ENCODE results near the gene COQ8B.
A peak's percentile ranks its signal among the peaks of the same experiment; 100 is the strongest.
"Not testable (repeated sequence)": the region's sequence is repeated elsewhere in the genome, so short reads cannot be mapped to it uniquely, and the experiment has no call there.

COQ8B gene

DNA sequence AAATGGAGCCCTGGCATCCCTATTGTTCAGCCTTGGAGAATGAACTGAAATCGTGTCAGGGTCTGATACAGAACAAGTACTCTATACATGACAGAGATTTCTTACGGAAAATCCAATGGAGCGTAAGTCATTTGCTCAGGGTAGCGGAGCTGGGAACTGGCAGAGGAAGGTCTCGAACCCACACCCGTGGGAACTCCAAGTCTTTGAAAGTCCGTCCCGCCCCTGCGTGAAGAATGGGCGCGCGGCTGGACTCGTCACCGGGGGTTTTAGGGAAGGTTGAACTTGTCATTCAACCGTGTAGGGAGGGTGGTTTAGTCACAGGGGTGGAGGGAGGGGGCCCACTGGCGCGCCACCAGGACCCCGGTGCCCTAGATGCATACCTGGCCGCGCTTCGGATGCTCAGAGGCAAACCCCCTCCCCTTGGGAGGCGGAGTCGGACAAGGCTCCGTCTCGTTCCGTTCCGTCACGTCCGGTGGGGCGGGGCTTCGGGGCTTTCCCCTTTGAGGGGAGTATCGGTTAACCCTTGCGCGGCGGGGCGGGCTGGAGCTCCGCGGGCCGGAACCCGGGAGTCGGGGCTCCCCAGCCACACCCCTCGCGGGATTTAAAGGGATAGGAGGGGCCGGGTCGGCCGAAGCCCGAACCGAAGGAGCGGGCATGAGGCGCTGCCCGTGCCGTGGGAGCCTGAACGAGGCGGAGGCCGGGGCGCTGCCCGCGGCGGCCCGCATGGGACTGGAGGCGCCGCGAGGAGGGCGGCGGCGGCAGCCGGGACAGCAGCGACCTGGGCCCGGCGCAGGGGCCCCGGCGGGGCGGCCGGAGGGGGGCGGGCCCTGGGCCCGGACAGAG, at the start of gene COQ8B, which contains the start of gene ITPKC:
COQ8B (minus strand) TSS at position 405 of the 843 bp plus-strand sequence. CDS start 2,254 bp downstream, outside the sequence.
ITPKC (plus strand) TSS at position 631 of the 843 bp plus-strand sequence; CDS start at position 655, 24 bp downstream.
- peak; percentile 92 for DNase-seq

DNA sequence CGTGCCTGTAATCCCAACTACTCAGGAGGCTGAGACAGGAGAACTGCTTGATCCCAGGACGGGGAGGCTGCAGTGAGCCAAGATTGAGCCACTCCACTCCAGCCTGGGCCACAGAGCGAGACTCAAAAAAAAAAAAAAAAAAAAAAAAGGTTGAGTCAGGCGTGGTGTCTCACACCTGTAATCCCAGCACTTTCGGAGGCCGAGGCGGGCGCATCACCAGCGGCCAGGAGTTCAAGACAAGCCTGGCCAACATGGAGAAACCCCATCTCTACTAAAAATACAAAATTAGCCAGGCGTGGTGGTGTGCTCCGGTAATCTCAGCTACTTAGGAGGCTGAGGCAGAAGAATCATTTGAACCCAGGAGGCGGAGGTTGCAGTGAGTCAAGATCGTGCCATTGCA, 49.7 kb upstream of the COQ8B start:
- not testable (repeated sequence) for DNase-seq

DNA sequence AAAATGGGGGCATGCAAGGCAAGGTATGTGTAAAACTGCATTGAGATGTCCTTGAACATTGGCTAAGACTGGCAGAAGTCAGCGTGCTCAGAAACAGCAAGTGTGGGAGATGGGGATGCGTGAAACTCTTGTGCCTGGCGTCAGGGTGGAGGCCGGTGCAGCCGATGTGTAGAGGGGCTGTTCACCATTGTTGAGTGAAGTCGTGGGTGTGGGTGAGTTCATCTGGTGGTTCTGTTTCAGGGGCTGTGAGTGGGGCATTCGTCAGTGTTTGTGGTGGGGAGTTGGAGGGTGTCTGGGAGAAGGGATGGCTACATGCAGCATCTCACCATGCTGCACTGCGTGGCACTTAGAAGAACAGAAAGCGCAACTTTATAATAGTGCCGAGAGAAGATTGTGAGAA, 47.3 kb upstream of the COQ8B start:
- no peak for DNase-seq

DNA sequence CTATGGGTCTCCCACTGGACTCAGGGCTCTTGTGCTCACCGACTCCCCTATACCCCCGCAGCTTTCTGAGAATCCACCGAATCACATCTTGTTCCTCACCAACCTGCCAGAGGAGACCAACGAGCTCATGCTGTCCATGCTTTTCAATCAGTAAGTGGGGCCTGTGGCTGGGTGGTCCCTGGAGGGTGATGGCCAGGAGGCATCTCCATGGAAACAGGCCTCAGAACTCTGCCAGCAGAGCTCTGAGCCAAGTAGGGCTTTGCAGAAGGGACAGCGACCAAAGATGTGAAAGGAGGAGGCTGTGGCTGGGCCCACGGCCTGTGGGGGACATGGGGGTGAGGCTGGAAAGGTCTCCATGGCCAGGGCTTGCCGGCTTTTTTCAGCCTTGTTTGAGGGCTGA, 46.8 kb upstream of the COQ8B start:
- DNase-seq: no peak

DNA sequence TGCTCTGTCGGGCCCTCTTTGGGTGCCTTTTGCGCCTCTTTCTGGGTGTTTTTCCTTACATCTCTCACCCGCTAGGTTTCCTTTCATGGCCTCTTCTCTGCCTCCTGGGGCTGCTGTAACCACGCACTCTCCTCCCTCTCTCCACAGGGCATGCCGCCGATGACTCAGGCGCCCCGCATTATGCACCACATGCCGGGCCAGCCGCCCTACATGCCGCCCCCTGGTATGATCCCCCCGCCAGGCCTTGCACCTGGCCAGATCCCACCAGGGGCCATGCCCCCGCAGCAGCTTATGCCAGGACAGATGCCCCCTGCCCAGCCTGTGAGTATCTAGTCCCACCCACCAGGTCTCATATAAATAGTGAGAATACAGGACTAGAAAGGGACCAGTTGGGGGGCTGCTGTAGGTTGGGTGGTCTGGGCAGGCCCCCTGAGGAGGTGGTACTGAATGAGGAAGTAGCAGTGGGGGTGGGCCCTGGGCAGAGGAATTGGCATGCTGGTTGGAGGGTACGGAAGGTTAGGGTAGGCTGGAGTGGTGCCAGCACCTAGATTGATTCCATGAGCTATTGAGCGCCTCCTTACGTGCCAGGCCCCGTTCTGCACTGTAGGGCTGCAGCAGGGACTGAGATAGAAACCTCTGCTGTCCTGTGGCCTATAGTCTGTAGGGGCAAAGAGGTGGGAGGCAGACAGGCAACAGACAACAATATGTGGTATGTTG, 46.2 kb upstream of the COQ8B start:
- DNase-seq: no peak

DNA sequence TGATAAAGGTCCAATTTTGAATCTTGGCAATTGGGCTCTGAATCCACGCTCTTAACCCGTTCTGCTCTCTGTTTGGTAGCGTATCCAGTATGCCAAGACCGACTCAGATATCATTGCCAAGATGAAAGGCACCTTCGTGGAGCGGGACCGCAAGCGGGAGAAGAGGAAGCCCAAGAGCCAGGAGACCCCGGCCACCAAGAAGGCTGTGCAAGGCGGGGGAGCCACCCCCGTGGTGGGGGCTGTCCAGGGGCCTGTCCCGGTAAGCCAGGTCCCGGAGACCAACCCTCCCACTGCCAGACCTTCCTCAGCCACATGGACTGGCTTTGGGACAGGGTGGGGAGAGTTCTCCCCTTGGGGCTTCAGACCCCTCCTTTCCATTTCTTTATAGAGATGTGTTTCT, 42.7 kb upstream of the COQ8B start:
- DNase-seq: no peak

DNA sequence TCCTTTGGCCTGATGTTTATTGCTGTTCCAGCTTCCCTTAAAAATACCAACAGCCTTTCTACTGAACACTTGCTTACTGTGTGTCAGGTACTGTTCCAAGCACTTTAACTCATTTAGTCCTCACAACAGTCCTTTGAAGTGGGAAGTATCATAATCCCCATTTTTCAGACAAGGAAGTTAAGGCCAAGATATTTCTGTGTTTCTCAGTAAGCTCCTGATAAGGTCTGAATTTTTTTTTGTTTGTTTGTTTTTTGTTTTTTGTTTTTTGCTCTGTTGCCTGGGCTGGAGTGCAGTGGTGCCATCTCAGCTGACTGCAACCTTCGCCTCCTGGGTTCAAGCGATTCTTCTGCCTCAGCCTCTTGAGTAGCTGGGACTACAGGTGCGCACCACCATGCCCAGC, 41.8 kb upstream of the COQ8B start:
- DNase-seq: no peak

DNA sequence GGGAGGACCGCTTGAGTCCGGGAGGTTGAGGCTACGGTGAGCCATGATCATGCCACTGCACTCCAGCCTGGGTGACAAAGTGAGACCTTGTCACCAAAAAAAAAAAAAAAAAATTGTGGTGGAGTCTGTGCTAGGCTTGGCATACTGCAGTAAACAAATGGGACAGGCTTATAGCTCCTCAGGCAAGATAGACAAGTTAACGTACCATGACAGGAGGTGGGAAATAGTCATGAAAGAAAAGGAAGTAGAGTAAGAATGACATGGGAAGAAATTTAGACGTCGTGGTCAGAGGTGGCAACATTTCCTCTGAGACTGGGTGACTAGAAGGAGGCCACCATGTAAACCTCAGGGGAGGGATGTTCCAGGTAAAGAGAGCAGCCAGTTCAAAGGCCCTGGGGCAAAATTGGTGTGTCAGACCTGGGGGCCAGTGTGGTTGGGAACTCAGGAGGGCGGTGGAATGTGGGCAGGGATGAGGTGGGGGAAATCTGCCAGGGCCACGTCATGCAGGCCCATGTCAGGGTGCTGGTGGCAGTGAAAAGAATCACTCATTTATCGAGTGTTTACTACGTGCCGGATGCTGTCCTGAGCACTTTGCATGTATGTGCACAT, 39.9 kb upstream of the COQ8B start:
- DNase-seq: no peak

DNA sequence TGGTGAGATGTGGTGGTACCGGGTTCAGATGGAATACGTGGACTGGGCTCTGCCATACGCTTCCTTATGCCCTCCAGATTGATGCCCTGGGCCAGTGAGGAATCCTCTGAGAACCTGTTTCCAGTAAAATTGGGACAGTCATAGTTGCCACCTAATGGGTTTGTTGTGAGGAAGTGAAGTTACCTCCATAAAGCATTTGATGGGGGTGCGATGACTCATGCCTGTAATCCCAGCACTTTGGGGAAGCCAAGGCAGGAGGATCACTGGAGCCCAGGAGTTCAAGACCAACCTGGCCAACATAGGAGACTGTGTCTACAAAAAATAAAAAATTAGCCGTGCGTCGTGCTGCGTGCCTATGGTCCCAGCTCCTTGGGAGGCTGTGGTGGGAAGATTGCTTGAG, 39.1 kb upstream of the COQ8B start:
- no peak for DNase-seq

DNA sequence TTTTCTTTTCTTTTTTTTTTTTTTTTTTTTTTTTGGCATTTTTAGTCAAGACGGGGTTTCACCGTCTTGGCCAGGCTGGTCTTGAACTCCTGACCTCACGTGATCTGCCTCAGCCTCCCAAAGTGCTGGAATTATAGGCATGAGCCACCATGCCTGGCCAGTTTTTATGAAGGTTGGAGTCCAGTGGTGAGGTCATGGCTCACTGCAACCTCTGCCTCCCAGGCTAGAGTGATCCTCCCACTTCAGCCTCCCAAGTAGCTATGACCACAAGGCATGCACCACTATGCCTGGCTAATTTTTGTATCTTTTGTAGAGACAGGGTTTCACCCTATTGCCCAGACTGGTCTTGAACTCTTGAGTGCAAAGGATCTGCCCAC, 38.5 kb upstream of the COQ8B start:
- DNase-seq: no peak

DNA sequence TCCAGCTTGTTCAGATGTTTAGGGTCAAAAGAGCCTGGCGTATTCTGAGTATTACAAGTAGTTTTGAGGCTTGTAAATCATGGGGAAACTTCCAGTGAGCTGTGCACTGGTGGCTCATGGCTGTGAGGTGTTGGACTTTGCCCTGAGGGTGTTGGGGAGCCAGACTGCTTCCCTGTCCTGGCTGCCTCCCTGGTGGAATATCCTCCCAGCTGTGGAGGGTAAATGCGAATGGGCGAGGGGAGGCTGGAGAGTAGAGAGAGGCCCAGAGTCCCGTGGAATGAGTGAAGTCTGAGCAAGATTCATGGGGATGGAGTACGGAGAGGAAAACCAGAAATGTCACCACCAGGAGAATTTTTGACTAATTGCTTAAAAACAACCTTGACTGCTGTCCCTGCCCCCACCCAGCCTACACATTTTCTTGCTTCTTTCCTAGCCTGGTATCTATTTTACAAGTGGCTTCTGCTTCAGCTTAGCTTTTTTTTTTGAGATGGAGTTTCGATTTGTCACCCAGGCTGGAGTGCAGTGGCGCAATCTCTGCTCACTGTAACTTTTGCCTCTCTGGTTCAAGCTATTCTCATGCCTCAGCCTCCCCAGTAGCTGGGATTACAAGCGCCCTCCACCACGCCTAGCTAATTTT, 38.0 kb upstream of the COQ8B start:
- no peak for DNase-seq

DNA sequence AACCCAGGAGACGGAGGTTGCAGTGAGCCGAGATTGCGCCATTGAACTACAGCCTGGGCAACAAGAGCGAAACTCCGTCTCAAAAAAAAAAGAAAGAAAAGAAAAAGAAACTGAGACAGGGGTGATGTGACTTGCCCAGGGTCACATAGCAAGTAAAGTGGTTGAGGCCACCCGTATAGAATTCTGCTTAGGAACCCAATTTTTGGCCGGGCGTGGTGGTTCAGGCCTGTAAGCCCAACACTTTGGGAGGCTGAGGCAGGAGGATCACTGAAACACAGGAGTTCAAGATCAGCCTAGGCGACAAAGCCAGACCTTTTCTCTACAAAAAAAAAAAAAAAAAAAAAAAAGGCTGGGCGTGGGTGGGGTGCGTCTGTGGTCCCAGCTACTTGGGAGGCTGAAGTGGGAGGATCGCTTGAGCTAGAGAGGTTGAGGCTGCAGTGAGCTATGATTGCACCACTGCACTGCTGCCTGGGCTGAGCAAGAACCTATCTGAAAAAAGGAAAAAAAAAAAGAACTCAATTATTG, 35.6 kb upstream of the COQ8B start:
- no peak for DNase-seq

DNA sequence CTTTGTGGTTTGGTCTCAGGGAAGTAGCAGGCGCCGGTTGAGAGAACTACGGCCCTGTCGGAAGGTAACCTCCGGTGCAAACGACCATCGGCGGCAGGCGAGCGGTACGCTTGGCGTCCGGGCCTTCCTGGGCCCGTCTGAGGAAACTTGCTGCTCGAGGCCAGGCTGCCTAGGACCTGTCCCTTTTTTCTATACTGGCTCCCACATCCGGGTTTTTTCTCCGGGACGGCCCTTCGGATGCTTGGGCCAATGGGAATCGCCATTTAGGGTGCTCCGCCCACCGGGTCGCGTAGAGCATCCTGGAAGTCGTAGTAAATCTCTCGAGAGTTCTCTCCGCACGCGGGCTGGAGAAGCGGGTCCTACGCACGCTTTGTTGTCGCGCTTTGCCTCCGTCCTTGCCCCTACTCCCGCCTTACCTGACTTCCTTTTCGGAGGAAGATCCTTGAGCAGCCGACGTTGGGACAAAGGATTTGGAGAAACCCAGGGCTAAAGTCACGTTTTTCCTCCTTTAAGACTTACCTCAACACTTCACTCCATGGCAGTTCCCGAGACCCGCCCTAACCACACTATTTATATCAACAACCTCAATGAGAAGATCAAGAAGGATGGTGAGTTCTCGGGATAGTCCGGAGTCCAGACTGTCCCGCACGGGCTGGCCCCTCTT, 34.3 kb upstream of the COQ8B start, which contains the start of gene SNRPA:
SNRPA (plus strand) TSS at position 330 of the 664 bp plus-strand sequence; CDS start at position 536, 206 bp downstream.
- DNase-seq: peak; percentile 96

DNA sequence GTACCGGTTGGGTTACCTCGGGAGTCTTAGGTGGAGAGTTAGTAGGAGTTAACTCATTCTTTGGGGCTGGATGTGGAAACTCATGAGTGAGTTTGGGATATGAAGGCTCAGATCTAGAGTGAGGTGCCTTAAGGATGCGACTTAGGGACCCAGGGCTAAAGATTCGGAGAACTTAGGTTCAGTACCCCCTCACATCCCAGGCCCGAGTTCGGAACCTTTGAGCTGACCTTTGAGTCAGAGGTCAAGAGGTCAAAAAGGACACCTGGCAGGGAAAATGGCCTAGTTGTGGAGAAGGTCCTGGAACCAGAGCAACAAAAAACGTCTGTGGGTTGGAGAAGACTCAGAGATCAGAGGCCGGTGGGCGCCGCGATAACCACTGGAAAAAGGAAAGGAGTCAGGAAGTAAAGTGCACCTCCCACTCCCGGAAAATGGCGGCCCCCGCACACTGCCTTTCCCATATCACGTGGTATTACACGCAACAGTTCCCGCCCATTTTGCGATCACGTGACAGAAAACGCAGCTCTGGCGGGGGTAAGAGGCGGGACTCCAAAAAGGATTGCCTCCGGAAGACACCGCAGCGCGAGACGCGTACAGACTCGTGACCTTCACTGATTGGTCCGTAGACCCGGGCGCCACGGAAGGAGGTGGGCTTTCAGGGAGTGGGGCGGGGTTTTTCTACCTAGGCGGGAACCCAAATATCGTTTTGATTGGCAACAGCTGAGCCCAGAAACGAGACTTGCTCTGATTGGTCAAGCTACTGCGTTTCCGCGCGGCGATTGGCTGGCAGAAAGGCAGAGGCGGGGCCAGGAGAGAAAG, 33.6 kb upstream of the COQ8B start, which contains the start of gene ACTMAP:
ACTMAP (minus strand) TSS at position 420 of the 816 bp plus-strand sequence. CDS start 674 bp downstream, outside the sequence.
- peak; percentile 100 for DNase-seq

DNA sequence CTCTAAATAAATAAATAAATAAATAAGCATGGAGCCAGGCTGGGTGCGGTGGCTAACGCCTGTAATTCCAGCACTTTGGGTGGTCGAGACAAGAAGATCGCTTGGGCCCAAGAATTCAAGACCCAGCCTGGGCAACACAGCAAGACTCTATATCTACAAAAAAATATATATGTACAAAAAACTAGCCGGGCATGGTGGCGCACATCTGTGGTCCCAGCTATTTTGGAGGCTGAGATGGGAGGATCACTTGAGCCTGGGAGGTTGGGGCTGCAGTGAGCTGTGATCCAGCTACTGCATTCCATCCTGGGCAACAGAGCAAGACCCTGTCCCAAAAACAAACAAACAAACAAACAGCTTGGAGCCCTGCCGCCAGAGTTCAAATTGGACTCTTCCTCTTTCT, 30.9 kb upstream of the COQ8B start:
- no peak for DNase-seq

DNA sequence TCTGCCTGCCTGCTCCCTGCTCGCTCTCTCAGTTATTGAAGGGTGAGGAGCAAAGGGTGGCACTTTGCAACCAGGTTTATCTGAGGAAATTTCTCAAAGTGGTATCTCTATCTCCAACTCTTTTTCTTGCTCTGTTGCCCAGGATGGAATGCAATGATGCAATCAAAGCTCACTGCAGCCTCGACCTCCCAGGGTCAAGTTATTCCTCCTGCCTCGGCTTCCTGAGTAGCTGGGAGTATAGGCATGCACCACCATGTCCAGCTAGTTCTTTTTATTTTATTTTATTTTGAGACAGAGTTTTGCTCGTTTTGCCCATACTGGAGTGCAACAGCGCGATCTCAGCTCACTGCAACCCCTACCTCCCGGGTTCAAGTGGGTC, 28.7 kb upstream of the COQ8B start:
- DNase-seq: no peak

DNA sequence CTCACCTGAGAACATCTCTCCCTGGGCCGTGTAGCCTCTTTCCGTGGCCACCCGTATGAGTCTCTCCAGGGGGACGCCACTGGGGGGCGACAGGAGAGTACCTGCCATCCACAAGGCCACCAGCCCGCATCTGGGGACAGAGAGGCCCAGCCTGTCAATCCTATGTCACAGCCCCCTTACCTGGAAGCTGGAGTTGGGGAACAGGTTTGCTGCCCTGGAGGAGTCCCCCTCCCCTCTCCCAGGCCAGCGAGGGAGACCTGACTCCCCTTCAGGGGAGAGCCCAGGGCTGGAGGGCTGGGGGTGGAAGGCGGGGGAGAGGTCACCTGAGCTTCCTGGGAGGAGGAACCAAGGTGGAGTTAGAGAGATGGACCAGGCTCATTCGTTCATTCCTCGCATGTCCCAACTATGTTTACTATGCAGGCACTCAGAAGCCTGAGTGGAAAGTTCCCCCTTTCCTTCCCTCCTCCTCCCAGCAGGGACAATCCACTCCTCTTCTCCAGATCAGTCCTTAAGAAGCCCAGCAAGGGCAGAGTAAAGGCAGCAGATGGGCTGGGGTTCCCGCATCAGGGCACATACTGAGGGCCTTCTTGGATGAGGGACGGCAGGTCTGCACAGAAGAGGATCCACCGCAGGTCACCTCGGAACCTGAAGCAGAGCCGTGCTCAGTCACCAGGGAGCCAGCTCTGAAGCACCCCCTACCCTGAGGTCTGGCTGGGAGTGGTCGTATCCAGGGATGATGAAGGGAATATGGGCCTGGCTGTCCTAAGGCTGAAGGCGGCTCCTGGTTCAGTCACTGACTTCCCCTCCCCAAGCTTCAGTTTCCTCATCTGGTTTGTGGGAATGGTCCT, 28.1 kb upstream of the COQ8B start:
- DNase-seq: no peak

DNA sequence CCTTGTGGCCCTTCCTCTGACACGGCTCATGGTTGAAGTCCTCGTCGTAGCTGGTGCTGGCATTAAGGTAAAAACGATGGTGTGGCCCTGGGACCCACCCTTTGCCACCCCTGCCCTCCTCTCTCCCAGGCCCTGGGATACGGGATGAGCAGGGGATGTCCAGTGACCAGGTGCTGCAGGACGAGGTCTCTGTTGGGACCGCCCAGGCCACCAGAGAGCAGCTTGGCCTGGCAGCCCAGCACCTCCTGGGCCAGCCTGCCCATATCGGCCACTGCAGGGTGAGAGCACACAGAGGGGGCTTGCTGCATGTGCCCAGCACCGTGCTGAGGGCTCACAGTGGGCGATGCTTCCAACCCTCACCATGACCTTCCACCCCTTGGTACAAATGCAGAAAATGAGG, 27.2 kb upstream of the COQ8B start:
- DNase-seq: no peak

DNA sequence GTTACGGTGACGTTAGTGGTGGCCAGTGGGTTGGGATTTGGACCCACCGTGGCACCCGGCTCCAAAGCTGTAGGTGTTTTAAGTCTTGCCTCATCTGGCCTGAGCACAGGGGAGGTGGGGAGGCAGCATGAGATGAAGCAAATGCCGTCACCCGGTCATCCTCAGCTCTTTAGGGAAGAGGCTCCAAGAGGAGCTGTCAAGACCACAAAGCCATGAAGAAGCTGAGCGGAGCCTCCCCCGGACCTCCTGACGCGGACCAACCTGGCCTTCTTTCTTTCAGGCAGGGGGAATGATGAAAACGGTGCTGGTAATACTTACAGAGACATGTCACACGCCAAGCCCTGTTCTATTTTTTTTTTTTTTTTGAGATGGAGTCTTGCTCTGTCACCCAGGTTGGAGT, 26.2 kb upstream of the COQ8B start:
- no peak for DNase-seq

DNA sequence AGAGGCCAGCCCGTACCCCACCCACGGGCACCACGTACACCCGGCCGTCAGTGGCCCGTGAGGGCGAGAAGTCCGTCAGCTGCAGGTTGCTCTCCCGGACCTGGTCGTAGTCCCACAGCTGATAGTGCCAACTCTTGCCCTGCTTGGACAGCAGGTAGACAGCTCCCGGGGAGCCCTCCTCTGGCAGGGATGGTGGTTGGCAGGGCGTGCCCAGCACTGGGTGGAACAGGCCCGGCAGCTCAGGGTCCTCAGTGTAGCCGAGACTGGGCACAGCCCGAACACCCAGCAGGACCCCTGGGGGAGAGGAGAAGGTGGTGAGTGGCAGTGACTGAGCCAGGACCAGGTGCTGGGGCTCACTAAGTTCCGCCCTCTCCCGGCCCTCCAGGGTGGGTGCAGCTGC, 25.8 kb upstream of the COQ8B start:
- no peak for DNase-seq
